Omental fat pad (tissue), 4 donors: ENCODE data around the gene KCNIP3. TPM values are rescaled to one million over a fixed set of nuclear protein-coding genes. Genes with fewer than 3 reads are reported as not detected.
"Not testable (repeated sequence)": the region's sequence is repeated elsewhere in the genome, so short reads cannot be mapped to it uniquely, and the experiment has no call there.

Experiments used
- ATAC-seq: fragments of 150-250 bp; one replicate; pipeline ENCODE4 v1.9.1; 2016; ENCODE audit warnings: mild to moderate bottlenecking, moderate library complexity; ENCODE audit not compliant: low FRiP score
- DNase-seq: peaks from one replicate; pipeline ENCODE4 v3.0.0-alpha.2; 2019; ENCODE audit warnings: low spot score
- CTCF ChIP-seq, 3 donors: fragments of 450-650 bp; IDR thresholded peaks; one replicate each; pipeline ENCODE4 v1.5.1; 2016 to 2017; ENCODE audit warnings: antibody characterized with exemption in 3 of 3, mild to moderate bottlenecking in 3 of 3, moderate library complexity in 2 of 3
- total RNA-seq, 4 donors: library from RNA; depleted of rRNA; stranded (reverse); fragments of >200 nt; gene quantifications; one replicate each; pipeline ENCODE4 v1.1.0, GENCODE V29; 2016

Gene KCNIP3
- total RNA-seq, 4 donors from 2014 or later, result 5.5 to 37.4 (median 7.1) TPM

DNA sequence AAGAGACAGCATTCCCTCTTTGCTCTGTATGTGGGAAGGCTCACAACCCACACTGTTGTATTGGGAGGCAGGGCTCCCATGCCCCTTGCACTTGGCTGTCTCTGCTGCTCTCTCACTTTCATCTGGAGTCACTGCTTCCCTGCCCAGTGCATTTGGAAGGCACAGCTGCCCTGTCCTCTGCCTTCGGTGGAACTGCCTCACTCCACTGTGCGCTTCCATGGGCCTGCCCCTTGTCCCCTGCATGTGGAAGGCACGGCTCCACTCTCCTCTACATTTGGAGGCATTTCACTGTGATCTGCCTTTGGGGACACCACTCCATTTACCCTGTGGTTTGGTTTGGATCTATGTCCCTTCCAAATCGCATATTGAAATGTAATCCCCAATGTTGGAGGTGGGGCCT lies 32.0 kb upstream of the KCNIP3 start:
- no peak for DNase-seq
- no peak for ATAC-seq
- TF ChIP-seq CTCF (IDR thresholded peaks at IDR 0.05), result no peak

DNA sequence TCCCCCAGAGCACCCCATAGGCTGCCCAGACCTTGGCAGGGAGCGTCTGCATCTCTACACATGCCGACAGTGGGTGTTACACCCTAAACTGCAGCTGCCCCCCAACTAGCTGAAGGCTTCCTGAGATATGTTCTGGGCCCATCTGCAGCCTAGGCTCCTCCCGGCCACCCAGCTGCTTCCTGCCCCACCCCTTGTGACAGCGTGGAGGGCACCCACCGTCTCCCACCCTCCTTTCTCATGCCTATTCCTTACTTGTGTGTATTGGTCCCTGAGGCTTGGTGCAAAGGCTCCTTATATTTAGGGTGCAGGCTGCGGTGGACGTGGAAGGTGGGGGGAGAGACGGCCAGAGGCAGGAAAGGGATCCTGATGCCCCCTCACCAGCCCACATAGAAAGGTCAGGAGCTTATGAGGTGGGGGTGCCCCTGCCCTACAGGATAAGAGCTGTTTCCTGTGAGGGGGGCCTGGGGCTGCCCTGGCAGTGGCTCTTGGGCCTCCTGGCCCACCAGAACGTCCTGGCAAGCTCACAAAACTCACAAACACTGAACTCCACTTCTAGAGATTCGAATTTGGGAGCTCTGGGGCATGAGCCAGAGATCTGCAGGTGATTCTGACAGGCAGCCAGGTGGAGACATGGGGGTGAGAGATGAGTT lies 30.2 kb upstream of the KCNIP3 start:
- DNase-seq (no peak), ATAC-seq (no peak)
- no peak for TF ChIP-seq CTCF (IDR thresholded peaks at IDR 0.05)

GRCh38 chr2:95267458-95268210 lies 29.5 kb upstream of the KCNIP3 start:
- no peak for ATAC-seq
- DNase-seq, result no peak
- TF ChIP-seq CTCF (IDR thresholded peaks at IDR 0.05), result no peak

- DNase-seq, result no peak
- no peak for TF ChIP-seq CTCF (IDR thresholded peaks at IDR 0.05)
- no peak for ATAC-seq
These were observed 28.7 kb upstream of the KCNIP3 start for GRCh38 chr2:95268211-95269035.

GRCh38 chr2:95269036-95269680 lies 28.0 kb upstream of the KCNIP3 start:
- no peak for TF ChIP-seq CTCF (IDR thresholded peaks at IDR 0.05)
- no peak for ATAC-seq
- DNase-seq, result no peak

DNA sequence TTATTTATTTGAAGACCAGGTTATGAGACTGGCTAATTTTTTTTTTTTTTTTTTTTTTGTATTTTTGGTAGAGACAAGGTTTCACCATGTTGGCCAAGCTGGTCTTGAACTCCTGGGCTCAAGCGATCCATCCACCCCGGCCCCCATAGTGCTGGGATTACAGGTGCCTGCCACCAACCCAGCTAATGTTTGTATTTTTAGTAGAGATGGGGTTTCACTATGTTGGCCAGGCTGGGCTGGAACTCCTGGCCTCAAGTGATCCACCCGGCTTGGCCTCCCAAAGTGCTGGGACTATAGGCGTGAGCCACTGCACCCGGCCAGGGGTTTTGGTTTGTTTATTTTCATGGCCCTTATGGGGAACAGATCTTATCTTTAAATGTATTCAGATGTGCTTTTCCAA lies 27.4 kb upstream of the KCNIP3 start:
- ATAC-seq, DNase-seq: not testable (repeated sequence)

- no peak for DNase-seq
- TF ChIP-seq CTCF (IDR thresholded peaks at IDR 0.05), result no peak
- no peak for ATAC-seq
These were observed 26.5 kb upstream of the KCNIP3 start for GRCh38 chr2:95270541-95271081.
